Ascending aorta (tissue), 2 donors: Measurements from ENCODE around the gene KCNMA1. TPM values are rescaled to one million over a fixed set of nuclear protein-coding genes. Genes with fewer than 3 reads are reported as not detected.
A peak's percentile ranks its signal among the peaks of the same experiment; 100 is the strongest.

ENCODE experiments used
- DNase-seq, 2 donors: peaks; one replicate each; pipeline ENCODE4 v3.0.0-alpha.2; 2019; ENCODE audit warnings: low spot score in 2 of 2
- H3K27ac ChIP-seq, 2 donors: fragments of 200-600 bp; sonication (generic); one replicate each; pipeline ENCODE4 v1.5.1; 2016 to 2017; ENCODE audit warnings: mild to moderate bottlenecking in 1 of 2
- H3K27me3 ChIP-seq: fragments of 200-600 bp; sonication (generic); one replicate; pipeline ENCODE4 v1.5.1; 2017
- H3K36me3 ChIP-seq, 2 donors: fragments of 200-600 bp; sonication (generic); one replicate each; pipeline ENCODE4 v1.5.1; 2016
- H3K4me1 ChIP-seq, 2 donors: fragments of 200-600 bp; sonication (generic); one replicate each; pipeline ENCODE4 v1.5.1; 2016 to 2017; ENCODE audit warnings: mild to moderate bottlenecking in 1 of 2
- H3K4me3 ChIP-seq, 2 donors: fragments of 200-600 bp; sonication (generic); one replicate each; pipeline ENCODE4 v1.5.1; 2016 to 2017; ENCODE audit warnings: mild to moderate bottlenecking in 1 of 2
- H3K9me3 ChIP-seq, 2 donors: fragments of 200-600 bp; sonication (generic); one replicate each; pipeline ENCODE4 v1.5.1; 2016
- CTCF ChIP-seq, 3 experiments: fragments of 200-600 bp in 2 of 3; fragments of 450-650 bp in 1 of 3; sonication (generic) in 2 of 3; IDR thresholded peaks; one replicate each; pipeline ENCODE4 v1.5.1; 2016 to 2019; ENCODE audit warnings: antibody characterized with exemption in 3 of 3, mild to moderate bottlenecking in 1 of 3, moderate library complexity in 1 of 3
- intact Hi-C: fragments of 100-400 bp; cut with DNase I; formaldehyde crosslinking; loops from one replicate; pipeline ENCODE4 v1.15.1; 2023
- total RNA-seq: library from RNA; depleted of rRNA; stranded (reverse); fragments of >200 nt; gene quantifications from one replicate; pipeline ENCODE4 v1.1.0, GENCODE V29; 2016

The KCNMA1 gene
- total RNA-seq, 1 donor from 2014 or later, result 28.6 TPM

GRCh38 chr10:77293347-77293746 is 344.3 kb downstream of the KCNMA1 start:
- H3K27me3 ChIP-seq, result no peaks in the 10 kb centered on the region
- DNase-seq, result no peak
- H3K4me1 ChIP-seq, result peaks cover 11 to 46% of the 10 kb centered on the region in 2 donors
- intact Hi-C loops, result no loop called here
- no peaks in the 10 kb centered on the region for H3K36me3 ChIP-seq
- no peak overlapping the region for H3K27ac ChIP-seq
- no peak overlapping the region for H3K4me3 ChIP-seq
- no peak for TF ChIP-seq CTCF (IDR thresholded peaks at IDR 0.05)
- no peaks in the 10 kb centered on the region for H3K9me3 ChIP-seq

- TF ChIP-seq CTCF (IDR thresholded peaks at IDR 0.05), result no peak
- no peaks in the 10 kb centered on the region for H3K9me3 ChIP-seq
- no peaks in the 10 kb centered on the region for H3K36me3 ChIP-seq
- peaks cover 8 to 46% of the 10 kb centered on the region in 2 donors for H3K4me1 ChIP-seq
- no peak overlapping the region for H3K4me3 ChIP-seq
- no peaks in the 10 kb centered on the region for H3K27me3 ChIP-seq
- peak in 1 of 2 donors; percentile 22 for DNase-seq
- intact Hi-C loops, result no loop called here
- peak overlapping the region in 1 of 2 donors; percentile 52 for H3K27ac ChIP-seq
Observed at GRCh38 chr10:77291596-77292505, 345.8 kb downstream of the KCNMA1 start.

GRCh38 chr10:77290528-77291155 is 347.0 kb downstream of the KCNMA1 start:
- peaks cover 8 to 44% of the 10 kb centered on the region in 2 donors for H3K4me1 ChIP-seq
- peak overlapping the region; percentile 13 for H3K4me3 ChIP-seq
- DNase-seq, result peak in 1 of 2 donors; percentile 58
- intact Hi-C loops, result no loop called here
- H3K27ac ChIP-seq, result peak overlapping the region; percentile 34 to 52
- H3K27me3 ChIP-seq, result no peaks in the 10 kb centered on the region
- H3K9me3 ChIP-seq, result no peaks in the 10 kb centered on the region
- no peak for TF ChIP-seq CTCF (IDR thresholded peaks at IDR 0.05)
- no peaks in the 10 kb centered on the region for H3K36me3 ChIP-seq

GRCh38 chr10:77289790-77290189 is 347.8 kb downstream of the KCNMA1 start:
- intact Hi-C loops, result loop anchor here (5.0 kb wide), 1 partner anchor 58 kb away; no protein-coding TSS in a partner anchor
- H3K27ac ChIP-seq, result no peak overlapping the region
- no peaks in the 10 kb centered on the region for H3K27me3 ChIP-seq

More at GRCh38 chr10:77289790-77290189, 347.8 kb downstream of the KCNMA1 start:
- DNase-seq, result no peak
- Histone ChIP-seq H3K9me3 (no peaks in the 10 kb centered on the region), H3K4me1 (peaks cover 8 to 44% of the 10 kb centered on the region in 2 donors), H3K4me3 (no peak overlapping the region), H3K36me3 (no peaks in the 10 kb centered on the region)
- TF ChIP-seq CTCF (IDR thresholded peaks at IDR 0.05), result no peak
